HepG2 (cell line): ENCODE results near the gene AGAP3. TPM values are rescaled to one million over a fixed set of nuclear protein-coding genes. Genes with fewer than 3 reads are reported as not detected.
A peak's percentile ranks its signal among the peaks of the same experiment; 100 is the strongest.

Experiments
- FOXK2 ChIP-seq: fragments of 450-650 bp; IDR thresholded peaks from 2 replicates; pipeline ENCODE4 v1.6.1; 2016
- GABPB1 ChIP-seq: IDR thresholded peaks from 2 replicates; pipeline ENCODE4 v1.6.1; 2016; ENCODE audit warnings: mild to moderate bottlenecking, missing genetic modification reagents, moderate library complexity, missing compliant biosample characterization
- HOXA9 ChIP-seq: sonication (generic); formaldehyde crosslinking; IDR thresholded peaks from 2 replicates; pipeline ENCODE4 v1.8.1; 2022; ENCODE audit warnings: missing genetic modification reagents, mild to moderate bottlenecking, moderate library complexity, borderline replicate concordance
- JUND ChIP-seq: sonication (generic); formaldehyde crosslinking; IDR thresholded peaks from 2 replicates; pipeline ENCODE4 v1.8.0; 2022; ENCODE audit warnings: mild to moderate bottlenecking, missing genetic modification reagents
- KDM3A ChIP-seq: IDR thresholded peaks from 2 replicates; pipeline ENCODE4 v1.6.1; 2018; ENCODE audit warnings: low read depth, missing compliant biosample characterization
- MEF2D ChIP-seq: sonication (generic); formaldehyde crosslinking; IDR thresholded peaks from 2 replicates; pipeline ENCODE4 v1.5.1; 2020; ENCODE audit warnings: mild to moderate bottlenecking, missing genetic modification reagents
- NCOR1 ChIP-seq: fragments of 200-600 bp; sonication (generic); IDR thresholded peaks from 2 replicates; pipeline ENCODE4 v1.7.0; 2017; ENCODE audit warnings: antibody characterized with exemption, low read length, borderline replicate concordance
- NR3C1 ChIP-seq: sonication (generic); formaldehyde crosslinking; IDR thresholded peaks from 2 replicates; pipeline ENCODE4 v1.4.0; 2020; ENCODE audit warnings: missing genetic modification reagents
- RXRA ChIP-seq: sonication (generic); formaldehyde crosslinking; IDR thresholded peaks from 2 replicates; pipeline ENCODE4 v1.5.1; 2020; ENCODE audit warnings: missing genetic modification reagents
- SMAD1 ChIP-seq: sonication (generic); formaldehyde crosslinking; IDR thresholded peaks from 2 replicates; pipeline ENCODE4 v1.4.0; 2020; ENCODE audit warnings: missing genetic modification reagents, low read depth, mild to moderate bottlenecking, borderline replicate concordance
- SMC3 ChIP-seq: IDR thresholded peaks from 2 replicates; pipeline ENCODE4 v1.6.1; 2011; ENCODE audit warnings: low read length, improper control_type of control experiment
- SP140L ChIP-seq: sonication (generic); formaldehyde crosslinking; IDR thresholded peaks from 2 replicates; pipeline ENCODE4 v1.4.0; 2020; ENCODE audit warnings: missing genetic modification reagents, borderline replicate concordance
- TAF1 ChIP-seq: sonication (generic); formaldehyde crosslinking; IDR thresholded peaks from 2 replicates; pipeline ENCODE4 v1.4.0; 2020; ENCODE audit warnings: missing genetic modification reagents
- ZBTB3 ChIP-seq: sonication (generic); formaldehyde crosslinking; IDR thresholded peaks from 2 replicates; pipeline ENCODE4 v1.4.0; 2020; ENCODE audit warnings: low read depth, mild to moderate bottlenecking, moderate library complexity, missing genetic modification reagents, borderline replicate concordance
- ZFP90 ChIP-seq: sonication (generic); formaldehyde crosslinking; IDR thresholded peaks from 2 replicates; pipeline ENCODE4 v1.8.0; 2022; ENCODE audit warnings: missing genetic modification reagents, mild to moderate bottlenecking, inconsistent platforms, borderline replicate concordance
- ZMAT3 ChIP-seq: sonication (generic); formaldehyde crosslinking; conservative IDR thresholded peaks from 2 replicates; pipeline ENCODE4 v1.7.0; 2021; ENCODE audit warnings: missing genetic modification reagents
- ZNF143 ChIP-seq: sonication (generic); formaldehyde crosslinking; IDR thresholded peaks from 2 replicates; pipeline ENCODE4 v1.4.0; 2020; ENCODE audit warnings: missing genetic modification reagents
- ZNF235 ChIP-seq: sonication (generic); formaldehyde crosslinking; IDR thresholded peaks from 2 replicates; pipeline ENCODE4 v1.8.1; 2023; ENCODE audit warnings: mild to moderate bottlenecking, missing genetic modification reagents, borderline replicate concordance
- ZNF460 ChIP-seq: sonication (generic); formaldehyde crosslinking; IDR thresholded peaks from 2 replicates; pipeline ENCODE4 v1.5.1; 2020; ENCODE audit warnings: missing genetic modification reagents, mild to moderate bottlenecking, borderline replicate concordance
- ZNF607 ChIP-seq: sonication (generic); formaldehyde crosslinking; IDR thresholded peaks from 2 replicates; pipeline ENCODE4 v1.5.1; 2020; ENCODE audit warnings: missing genetic modification reagents, mild to moderate bottlenecking, borderline replicate concordance
- ZNF614 ChIP-seq: IDR thresholded peaks from 2 replicates; pipeline ENCODE4 v1.6.1; 2018; ENCODE audit warnings: missing biosample characterization, missing genetic modification reagents, inconsistent platforms, borderline replicate concordance
- ZNF629 ChIP-seq: sonication (generic); formaldehyde crosslinking; conservative IDR thresholded peaks from 2 replicates; pipeline ENCODE4 v1.5.0; 2020; ENCODE audit warnings: missing genetic modification reagents
- ZNF775 ChIP-seq: sonication (generic); formaldehyde crosslinking; IDR thresholded peaks from 2 replicates; pipeline ENCODE4 v1.4.0; 2020; ENCODE audit warnings: missing genetic modification reagents, mild to moderate bottlenecking, moderate library complexity, borderline replicate concordance
- ZSCAN21 ChIP-seq: sonication (generic); formaldehyde crosslinking; IDR thresholded peaks from 2 replicates; pipeline ENCODE4 v1.8.0; 2022; ENCODE audit warnings: mild to moderate bottlenecking, missing genetic modification reagents, moderate library complexity, borderline replicate concordance
- polyA plus RNA-seq, 8 experiments: library from polyadenylated mRNA; depleted of rRNA in 3 of 8; stranded (reverse) in 7 of 8; unstranded in 1 of 8; fragments of >200 nt; fragmentation: Illumina TruSeq in 4 of 8; extraction: Trizol in 4 of 8; gene quantifications; 2 replicates each; pipeline versions ENCODE4 v1.2.1 to v1.2.3, GENCODE V29; 2011 to 2016; ENCODE audit warnings: low read depth in 4 of 8, missing spikeins in 1 of 8, mixed read lengths in 1 of 8; ENCODE audit not compliant: insufficient read depth in 1 of 8
- total RNA-seq, 5 experiments: library from RNA; depleted of rRNA; stranded (reverse); fragments of >200 nt; fragmentation: Illumina TruSeq; extraction: Trizol; gene quantifications; 2 replicates each; pipeline ENCODE4 v1.2.3, GENCODE V29; 2016; ENCODE audit warnings: low read depth in 1 of 5
- TF ChIP-seq, protein P1 (sequence below): sonication (generic); formaldehyde crosslinking; IDR thresholded peaks from 2 replicates; pipeline ENCODE4 v1.5.0; 2020; ENCODE audit warnings: missing genetic modification reagents, mild to moderate bottlenecking, borderline replicate concordance
- TF ChIP-seq, protein P2 (sequence below): sonication (generic); formaldehyde crosslinking; IDR thresholded peaks from 2 replicates; pipeline ENCODE4 v1.9.0; 2022; ENCODE audit warnings: missing genetic modification reagents, mild to moderate bottlenecking, borderline replicate concordance
- TF ChIP-seq, protein P3 (sequence below): sonication (generic); formaldehyde crosslinking; IDR thresholded peaks from 2 replicates; pipeline ENCODE4 v1.4.0; 2020; ENCODE audit warnings: missing genetic modification reagents
- TF ChIP-seq, protein P4 (sequence below): sonication (generic); formaldehyde crosslinking; IDR thresholded peaks from 2 replicates; pipeline ENCODE4 v1.5.0; 2020; ENCODE audit warnings: missing genetic modification reagents, mild to moderate bottlenecking, borderline replicate concordance

Gene AGAP3
- total and polyA plus RNA-seq, 2 of the 13 experiments (the other 11 are each of a cell fraction or from before 2014, with no cell fraction given): 31.3 to 61.4 TPM

DNA sequence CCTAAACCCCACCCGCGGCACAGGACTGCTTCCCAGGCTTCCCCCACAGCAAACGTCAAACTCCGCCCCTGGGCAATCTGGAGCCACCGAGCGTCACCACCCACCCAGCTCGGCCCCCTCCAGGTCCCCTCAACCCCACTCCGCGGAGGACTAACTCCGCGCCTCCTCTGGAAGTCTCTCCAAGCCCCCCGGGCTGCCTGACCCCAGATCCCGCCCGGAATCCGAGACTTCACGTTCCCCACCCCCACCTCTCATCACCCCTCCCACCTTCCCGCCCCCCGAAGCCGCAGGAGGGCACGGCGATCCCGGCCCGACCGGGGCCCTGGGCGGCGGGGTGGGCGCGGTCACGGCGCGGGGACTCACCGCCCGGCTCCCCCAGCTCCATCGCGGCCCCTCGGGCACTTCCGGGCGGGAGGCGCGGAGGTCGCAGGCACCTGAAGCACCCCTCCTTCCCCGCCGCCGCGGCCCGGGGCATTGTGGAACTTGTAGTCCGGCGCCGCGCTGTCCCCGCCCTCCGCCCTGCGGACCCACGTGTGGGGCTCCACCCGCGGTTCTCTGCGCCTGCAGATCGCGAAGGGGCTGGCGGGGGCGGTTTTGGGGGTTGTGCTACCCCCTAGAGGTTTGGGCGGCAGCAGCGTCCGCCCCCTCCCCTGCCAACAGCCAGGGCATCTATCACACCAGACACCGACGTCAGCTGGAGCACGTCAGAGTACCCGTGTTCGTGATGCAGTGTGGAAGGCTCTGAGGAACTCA is 3.0 kb upstream of the AGAP3 start, which contains the start of gene TMUB1 (continued):
- TF ChIP-seq, protein P1, sequence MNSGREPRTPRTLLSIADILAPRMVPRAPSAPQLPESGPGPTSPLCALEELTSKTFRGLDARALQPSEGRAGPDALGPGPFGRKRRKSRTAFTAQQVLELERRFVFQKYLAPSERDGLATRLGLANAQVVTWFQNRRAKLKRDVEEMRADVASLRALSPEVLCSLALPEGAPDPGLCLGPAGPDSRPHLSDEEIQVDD (CRISPR knock-in tag): no peak
- TF ChIP-seq ZSCAN21 (CRISPR knock-in tag) (no peak; the same call in 1 of the 2 replicates), ZNF629 (CRISPR knock-in tag) (no peak), ZNF775 (CRISPR knock-in tag) (no peak), ZBTB3 (CRISPR knock-in tag) (no peak), TAF1 (CRISPR knock-in tag) (peak; percentile 13; the same call in 1 of the 2 replicates), ZNF614 (no peak), ZNF607 (CRISPR knock-in tag) (no peak), ZNF235 (no peak), SMC3 (no peak), NR3C1 (CRISPR knock-in tag) (no peak), JUND (CRISPR knock-in tag) (no peak), ZMAT3 (CRISPR knock-in tag) (0 out of 2 replicates have a peak, but pooled peaks have one; percentile 24), SP140L (CRISPR knock-in tag) (no peak), SMAD1 (CRISPR knock-in tag) (no peak), KDM3A (no peak), MEF2D (CRISPR knock-in tag) (no peak), GABPB1 (CRISPR knock-in tag) (peak; percentile 93), HOXA9 (CRISPR knock-in tag) (peak; percentile 29; the same call in 1 of the 2 replicates), ZNF460 (CRISPR knock-in tag) (no peak), RXRA (CRISPR knock-in tag) (no peak), NCOR1 (no peak), ZNF143 (CRISPR knock-in tag) (peak; percentile 90), ZFP90 (CRISPR knock-in tag) (0 out of 2 replicates have a peak, but pooled peaks have one; percentile 61), FOXK2 (no peak)
- TF ChIP-seq, protein P2, sequence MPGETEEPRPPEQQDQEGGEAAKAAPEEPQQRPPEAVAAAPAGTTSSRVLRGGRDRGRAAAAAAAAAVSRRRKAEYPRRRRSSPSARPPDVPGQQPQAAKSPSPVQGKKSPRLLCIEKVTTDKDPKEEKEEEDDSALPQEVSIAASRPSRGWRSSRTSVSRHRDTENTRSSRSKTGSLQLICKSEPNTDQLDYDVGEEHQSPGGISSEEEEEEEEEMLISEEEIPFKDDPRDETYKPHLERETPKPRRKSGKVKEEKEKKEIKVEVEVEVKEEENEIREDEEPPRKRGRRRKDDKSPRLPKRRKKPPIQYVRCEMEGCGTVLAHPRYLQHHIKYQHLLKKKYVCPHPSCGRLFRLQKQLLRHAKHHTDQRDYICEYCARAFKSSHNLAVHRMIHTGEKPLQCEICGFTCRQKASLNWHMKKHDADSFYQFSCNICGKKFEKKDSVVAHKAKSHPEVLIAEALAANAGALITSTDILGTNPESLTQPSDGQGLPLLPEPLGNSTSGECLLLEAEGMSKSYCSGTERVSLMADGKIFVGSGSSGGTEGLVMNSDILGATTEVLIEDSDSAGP (CRISPR knock-in tag): no peak
- TF ChIP-seq, protein P3, sequence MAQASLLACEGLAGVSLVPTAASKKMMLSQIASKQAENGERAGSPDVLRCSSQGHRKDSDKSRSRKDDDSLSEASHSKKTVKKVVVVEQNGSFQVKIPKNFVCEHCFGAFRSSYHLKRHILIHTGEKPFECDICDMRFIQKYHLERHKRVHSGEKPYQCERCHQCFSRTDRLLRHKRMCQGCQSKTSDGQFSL (CRISPR knock-in tag): no peak
- TF ChIP-seq, protein P4, sequence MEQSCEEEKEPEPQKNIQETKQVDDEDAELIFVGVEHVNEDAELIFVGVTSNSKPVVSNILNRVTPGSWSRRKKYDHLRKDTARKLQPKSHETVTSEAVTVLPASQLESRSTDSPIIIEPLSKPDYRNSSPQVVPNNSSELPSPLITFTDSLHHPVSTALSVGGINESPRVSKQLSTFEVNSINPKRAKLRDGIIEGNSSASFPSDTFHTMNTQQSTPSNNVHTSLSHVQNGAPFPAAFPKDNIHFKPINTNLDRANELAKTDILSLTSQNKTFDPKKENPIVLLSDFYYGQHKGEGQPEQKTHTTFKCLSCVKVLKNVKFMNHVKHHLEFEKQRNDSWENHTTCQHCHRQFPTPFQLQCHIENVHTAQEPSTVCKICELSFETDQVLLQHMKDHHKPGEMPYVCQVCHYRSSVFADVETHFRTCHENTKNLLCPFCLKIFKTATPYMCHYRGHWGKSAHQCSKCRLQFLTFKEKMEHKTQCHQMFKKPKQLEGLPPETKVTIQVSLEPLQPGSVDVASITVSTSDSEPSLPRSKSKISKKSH: no peak
